ENCODE measurements around the gene C2.
"Not testable (repeated sequence)": the region's sequence is repeated elsewhere in the genome, so short reads cannot be mapped to it uniquely, and the experiment has no call there.

Gene C2

DNA sequence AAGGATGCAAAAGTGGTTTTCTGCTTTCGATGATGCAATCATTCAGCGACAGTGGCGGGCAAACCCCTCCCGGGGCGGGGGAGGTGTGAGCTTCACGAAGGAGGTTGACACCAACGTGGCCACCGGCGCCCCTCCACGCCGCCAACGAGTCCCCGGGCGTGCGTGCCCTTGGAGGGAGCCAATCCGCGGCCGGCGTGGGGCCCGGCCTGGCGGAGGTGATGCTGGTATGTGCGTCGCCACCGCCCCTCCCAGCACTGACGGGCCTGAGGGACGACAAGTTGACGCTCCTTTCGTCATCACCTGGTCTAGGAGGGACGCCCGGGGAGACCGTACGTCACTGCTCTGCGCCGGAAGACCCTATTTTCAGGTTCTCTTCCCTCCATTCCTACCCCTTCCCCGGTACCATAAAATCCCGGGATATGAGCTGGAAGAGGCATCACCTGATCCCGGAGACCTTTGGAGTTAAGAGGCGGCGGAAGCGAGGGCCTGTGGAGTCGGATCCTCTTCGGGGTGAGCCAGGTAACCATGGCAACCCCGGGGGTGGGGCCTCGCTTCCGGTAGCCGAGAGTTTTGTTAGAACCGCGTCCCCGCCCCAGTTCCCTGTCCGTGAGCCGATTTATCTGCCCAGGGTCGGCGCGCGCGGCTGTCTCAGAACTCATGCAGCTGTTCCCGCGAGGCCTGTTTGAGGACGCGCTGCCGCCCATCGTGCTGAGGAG lies 44.6 kb downstream of the C2 start, which contains the start of gene DXO:
DXO (minus strand) TSS at position 146 of the 716 bp plus-strand sequence. CDS start 463 bp downstream, outside the sequence.
- DNase-seq: peak; percentile 96 to 98
- Histone ChIP-seq H3K36me3 (peaks cover 8 to 48% (median 30%) of the 10 kb centered on the region in 3 donors), H3K9me3 (no peaks in the 10 kb centered on the region), H3K27me3 (no peaks in the 10 kb centered on the region), H3K4me1 (peaks cover 0 to 36% (median 28%) of the 10 kb centered on the region in 4 donors), H3K4me3 (peak within 1 kb of the TSS; percentile 72 to 75), H3K27ac (peak within 1 kb of the TSS; percentile 93 to 95)
- TF ChIP-seq, protein P1, sequence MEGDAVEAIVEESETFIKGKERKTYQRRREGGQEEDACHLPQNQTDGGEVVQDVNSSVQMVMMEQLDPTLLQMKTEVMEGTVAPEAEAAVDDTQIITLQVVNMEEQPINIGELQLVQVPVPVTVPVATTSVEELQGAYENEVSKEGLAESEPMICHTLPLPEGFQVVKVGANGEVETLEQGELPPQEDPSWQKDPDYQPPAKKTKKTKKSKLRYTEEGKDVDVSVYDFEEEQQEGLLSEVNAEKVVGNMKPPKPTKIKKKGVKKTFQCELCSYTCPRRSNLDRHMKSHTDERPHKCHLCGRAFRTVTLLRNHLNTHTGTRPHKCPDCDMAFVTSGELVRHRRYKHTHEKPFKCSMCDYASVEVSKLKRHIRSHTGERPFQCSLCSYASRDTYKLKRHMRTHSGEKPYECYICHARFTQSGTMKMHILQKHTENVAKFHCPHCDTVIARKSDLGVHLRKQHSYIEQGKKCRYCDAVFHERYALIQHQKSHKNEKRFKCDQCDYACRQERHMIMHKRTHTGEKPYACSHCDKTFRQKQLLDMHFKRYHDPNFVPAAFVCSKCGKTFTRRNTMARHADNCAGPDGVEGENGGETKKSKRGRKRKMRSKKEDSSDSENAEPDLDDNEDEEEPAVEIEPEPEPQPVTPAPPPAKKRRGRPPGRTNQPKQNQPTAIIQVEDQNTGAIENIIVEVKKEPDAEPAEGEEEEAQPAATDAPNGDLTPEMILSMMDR (IDR thresholded peaks at IDR 0.05): peak in 1 of 2 experiments; percentile 16
- intact Hi-C loops (cut with DNase I; ENCODE audit: low total_unique reads): no loop called here

DNA sequence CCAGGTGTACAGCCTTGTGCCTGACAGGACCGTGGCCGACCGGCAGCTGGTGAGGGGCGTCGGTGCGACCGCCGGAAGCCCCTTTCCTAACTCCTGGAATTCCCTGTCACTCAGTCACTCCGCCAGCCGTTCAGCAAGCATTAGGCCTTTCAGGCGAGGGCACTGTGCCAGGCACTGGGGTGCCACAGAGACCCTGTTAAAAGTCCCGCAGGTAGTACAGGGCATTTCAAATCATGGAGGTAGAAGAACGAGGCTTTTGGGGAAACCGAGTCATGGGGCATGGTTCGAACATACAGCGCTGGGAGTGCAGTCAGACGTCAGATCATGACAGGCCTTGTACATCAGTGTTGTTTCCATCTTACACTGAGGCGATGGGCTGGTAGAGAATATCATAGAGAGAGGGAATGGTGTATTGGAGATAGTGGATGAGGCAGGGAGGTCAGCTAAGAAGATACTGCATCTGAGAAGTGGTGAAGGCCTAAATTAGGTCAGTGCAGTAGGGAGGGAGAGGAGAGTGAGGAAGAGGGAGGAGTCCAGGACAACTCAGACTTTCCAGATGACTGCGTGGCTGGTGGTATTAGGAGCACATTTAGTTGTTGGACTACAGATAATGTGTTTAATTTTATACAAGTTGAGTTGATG lies 45.3 kb downstream of the C2 start:
- no peak for DNase-seq
- Histone ChIP-seq H3K4me3 (peak overlapping the region; percentile 72 to 75), H3K4me1 (peaks cover 0 to 36% (median 28%) of the 10 kb centered on the region in 4 donors), H3K27me3 (no peaks in the 10 kb centered on the region), H3K27ac (peak overlapping the region; percentile 93 to 95), H3K9me3 (no peaks in the 10 kb centered on the region), H3K36me3 (peaks cover 2 to 41% (median 23%) of the 10 kb centered on the region in 3 donors)
- intact Hi-C loops (cut with DNase I; ENCODE audit: low total_unique reads): no loop called here
- TF ChIP-seq, protein P1 (IDR thresholded peaks at IDR 0.05): no peak

DNA sequence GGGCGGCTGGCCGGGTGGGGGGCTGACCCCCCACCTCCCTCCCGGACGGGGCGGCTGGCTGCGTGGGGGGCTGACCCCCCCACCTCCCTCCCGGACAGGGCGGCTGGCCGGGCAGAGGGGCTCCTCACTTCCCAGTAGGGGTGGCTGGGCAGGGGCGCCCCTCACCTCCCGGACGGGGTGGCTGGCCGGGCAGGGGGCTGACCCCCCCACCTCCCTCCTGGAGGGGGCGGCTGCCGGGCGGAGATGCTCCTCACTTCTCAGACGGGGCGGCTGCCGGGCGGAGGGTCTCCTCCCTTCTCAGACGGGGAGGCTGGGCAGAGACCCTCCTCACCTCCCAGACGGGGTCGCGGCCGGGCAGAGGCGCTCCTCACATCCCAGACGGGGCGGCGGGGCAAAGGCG lies 48.5 kb downstream of the C2 start:
- H3K4me1 ChIP-seq: peaks cover 0 to 20% (median 15%) of the 10 kb centered on the region in 4 donors
- intact Hi-C loops (cut with DNase I; ENCODE audit: low total_unique reads); H3K9me3 ChIP-seq; DNase-seq; H3K27ac ChIP-seq; H3K27me3 ChIP-seq; H3K4me3 ChIP-seq: not testable (repeated sequence)
- H3K36me3 ChIP-seq: peaks cover 13 to 32% (median 14%) of the 10 kb centered on the region in 3 donors

DNA sequence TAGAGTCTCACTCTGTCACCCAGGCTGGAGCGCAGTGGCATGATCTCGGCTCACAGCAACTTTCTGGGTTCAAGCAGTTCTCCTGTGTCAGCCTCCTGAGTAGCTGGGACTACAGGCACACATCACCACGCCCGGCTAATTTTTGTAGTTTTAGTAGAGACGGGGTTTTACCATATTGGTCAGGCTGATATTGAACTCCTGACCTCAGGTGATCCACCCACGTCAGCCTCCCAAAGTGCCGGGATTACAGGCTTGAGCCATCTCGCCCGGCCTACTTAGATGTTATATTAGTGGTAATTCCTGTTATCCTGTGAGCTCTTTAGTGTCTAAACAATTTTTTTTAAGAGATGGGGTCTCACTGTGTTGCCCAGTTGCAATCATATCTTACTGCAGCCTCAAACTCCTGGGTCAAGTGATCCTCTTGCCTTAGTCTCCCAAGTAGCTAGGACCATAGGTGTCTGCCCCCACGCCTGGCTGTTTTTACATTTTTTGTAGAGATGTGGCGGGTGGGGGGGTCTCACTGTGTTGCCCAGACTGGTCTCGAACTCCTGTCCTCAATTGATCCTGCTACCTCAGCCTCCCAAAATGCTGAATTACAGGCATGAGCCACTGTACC lies 50.4 kb downstream of the C2 start:
- intact Hi-C loops (cut with DNase I; ENCODE audit: low total_unique reads): no loop called here

DNA sequence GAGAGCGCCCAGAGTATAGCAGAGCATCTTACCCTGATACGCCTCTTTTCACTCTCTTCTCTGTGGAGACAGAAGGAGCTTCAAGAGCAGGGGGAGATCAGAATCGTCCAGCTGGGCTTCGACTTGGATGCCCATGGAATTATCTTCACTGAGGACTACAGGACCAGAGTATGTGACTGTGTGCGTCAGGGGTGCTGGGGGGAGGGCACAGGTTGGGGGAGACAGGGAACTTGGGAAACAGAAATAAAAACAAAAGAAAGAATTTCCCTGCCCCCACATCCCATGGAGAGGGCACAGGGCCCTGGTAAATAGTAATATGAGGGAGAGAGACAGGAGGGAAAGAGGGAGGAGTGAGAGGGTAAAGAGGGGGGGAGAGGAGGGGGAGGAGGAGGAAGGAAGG lies 51.3 kb downstream of the C2 start:
- H3K36me3 ChIP-seq: peaks cover 13 to 32% (median 14%) of the 10 kb centered on the region in 3 donors
- H3K27me3 ChIP-seq: no peaks in the 10 kb centered on the region
- no peak for DNase-seq
- intact Hi-C loops (cut with DNase I; ENCODE audit: low total_unique reads): no loop called here
- TF ChIP-seq, protein P1 (IDR thresholded peaks at IDR 0.05): no peak
- peaks cover 0 to 2% (median under 1%) of the 10 kb centered on the region in 4 donors for H3K4me1 ChIP-seq
- no peaks in the 10 kb centered on the region for H3K9me3 ChIP-seq
- no peak overlapping the region for H3K27ac ChIP-seq
- H3K4me3 ChIP-seq: no peak overlapping the region

More for the DNA sequence above, 50.4 kb downstream of the C2 start:
- no peak overlapping the region for H3K4me3 ChIP-seq
- H3K27ac ChIP-seq: no peak overlapping the region
- H3K36me3 ChIP-seq: peaks cover 13 to 32% (median 14%) of the 10 kb centered on the region in 3 donors
- DNase-seq: no peak
- H3K9me3 ChIP-seq: no peaks in the 10 kb centered on the region
- H3K4me1 ChIP-seq: peaks cover 0 to 11% (median 8%) of the 10 kb centered on the region in 4 donors
- H3K27me3 ChIP-seq: no peaks in the 10 kb centered on the region
- TF ChIP-seq, protein P1 (IDR thresholded peaks at IDR 0.05): no peak
